Loucy (cell line): Measurements from ENCODE around the gene FGF3.

Source experiments
- EZH2phosphoT487 ChIP-seq: fragments of 200-600 bp; IDR thresholded peaks from 2 replicates; pipeline ENCODE4 v1.6.1; 2018; ENCODE audit warnings: antibody characterized with exemption, mild to moderate bottlenecking, moderate library complexity, borderline replicate concordance
- TF ChIP-seq, protein P1 (sequence below): fragments of 200-600 bp; sonication (generic); conservative IDR thresholded peaks from 2 replicates; pipeline ENCODE4 v1.5.1; 2014; ENCODE audit warnings: mild to moderate bottlenecking, antibody characterized with exemption, low read length

GRCh38 chr11:69797737-69798528 lies 21.3 kb downstream of the FGF3 start:
- TF ChIP-seq, protein P1, sequence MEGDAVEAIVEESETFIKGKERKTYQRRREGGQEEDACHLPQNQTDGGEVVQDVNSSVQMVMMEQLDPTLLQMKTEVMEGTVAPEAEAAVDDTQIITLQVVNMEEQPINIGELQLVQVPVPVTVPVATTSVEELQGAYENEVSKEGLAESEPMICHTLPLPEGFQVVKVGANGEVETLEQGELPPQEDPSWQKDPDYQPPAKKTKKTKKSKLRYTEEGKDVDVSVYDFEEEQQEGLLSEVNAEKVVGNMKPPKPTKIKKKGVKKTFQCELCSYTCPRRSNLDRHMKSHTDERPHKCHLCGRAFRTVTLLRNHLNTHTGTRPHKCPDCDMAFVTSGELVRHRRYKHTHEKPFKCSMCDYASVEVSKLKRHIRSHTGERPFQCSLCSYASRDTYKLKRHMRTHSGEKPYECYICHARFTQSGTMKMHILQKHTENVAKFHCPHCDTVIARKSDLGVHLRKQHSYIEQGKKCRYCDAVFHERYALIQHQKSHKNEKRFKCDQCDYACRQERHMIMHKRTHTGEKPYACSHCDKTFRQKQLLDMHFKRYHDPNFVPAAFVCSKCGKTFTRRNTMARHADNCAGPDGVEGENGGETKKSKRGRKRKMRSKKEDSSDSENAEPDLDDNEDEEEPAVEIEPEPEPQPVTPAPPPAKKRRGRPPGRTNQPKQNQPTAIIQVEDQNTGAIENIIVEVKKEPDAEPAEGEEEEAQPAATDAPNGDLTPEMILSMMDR, result no peak
- no peak for TF ChIP-seq EZH2phosphoT487
